HepG2 (cell line): ENCODE results near the gene PRSS22. TPM values are rescaled to one million over a fixed set of nuclear protein-coding genes. Genes with fewer than 3 reads are reported as not detected.

ENCODE experiments used
- CCAR2 ChIP-seq: fragments of 200-400 bp; formaldehyde crosslinking; optimal IDR thresholded peaks from 2 replicates; pipeline ENCODE3; 2018; ENCODE audit warnings: low read depth, mild to moderate bottlenecking, low read length, moderate library complexity
- CENPX ChIP-seq: sonication (generic); formaldehyde crosslinking; IDR thresholded peaks from 2 replicates; pipeline ENCODE4 v1.9.0; 2021; ENCODE audit warnings: mild to moderate bottlenecking, missing genetic modification reagents, moderate library complexity
- ELF3 ChIP-seq: IDR thresholded peaks from 2 replicates; pipeline ENCODE4 v1.6.1; 2016; ENCODE audit warnings: missing genetic modification reagents, missing compliant biosample characterization
- GPN1 ChIP-seq: sonication (generic); formaldehyde crosslinking; IDR thresholded peaks from 2 replicates; pipeline ENCODE4 v1.5.1; 2020; ENCODE audit warnings: missing genetic modification reagents, borderline replicate concordance
- HNRNPLL ChIP-seq: fragments of 200-400 bp; formaldehyde crosslinking; IDR thresholded peaks from 2 replicates; pipeline ENCODE4 v1.6.1; 2017; ENCODE audit warnings: mild to moderate bottlenecking, low read depth, low read length; ENCODE audit not compliant: poor library complexity, severe bottlenecking
- KMT2B ChIP-seq: IDR thresholded peaks from 2 replicates; pipeline ENCODE4 v1.6.1; 2016; ENCODE audit warnings: missing genetic modification reagents, missing compliant biosample characterization
- MIXL1 ChIP-seq: IDR thresholded peaks from 2 replicates; pipeline ENCODE4 v1.6.1; 2016
- MXI1 ChIP-seq: IDR thresholded peaks from 3 replicates; pipeline ENCODE4 v1.6.1; 2012; ENCODE audit warnings: low read depth, low read length, inconsistent platforms, borderline replicate concordance
- ONECUT2 ChIP-seq: sonication (generic); formaldehyde crosslinking; IDR thresholded peaks from 2 replicates; pipeline ENCODE4 v1.4.0; 2020; ENCODE audit warnings: missing genetic modification reagents
- SALL1 ChIP-seq: sonication (generic); formaldehyde crosslinking; IDR thresholded peaks from 2 replicates; pipeline ENCODE4 v1.8.0; 2022; ENCODE audit warnings: mild to moderate bottlenecking, missing genetic modification reagents
- SIX4 ChIP-seq: sonication (generic); formaldehyde crosslinking; IDR thresholded peaks from 2 replicates; pipeline ENCODE4 v1.4.0; 2020; ENCODE audit warnings: missing genetic modification reagents
- TSC22D2 ChIP-seq: sonication (generic); formaldehyde crosslinking; IDR thresholded peaks from 2 replicates; pipeline ENCODE4 v1.5.1; 2020; ENCODE audit warnings: missing genetic modification reagents, mild to moderate bottlenecking, borderline replicate concordance
- UBTF ChIP-seq: sonication (generic); formaldehyde crosslinking; IDR thresholded peaks from 2 replicates; pipeline ENCODE4 v1.4.0; 2020; ENCODE audit warnings: mild to moderate bottlenecking, missing genetic modification reagents
- ZNF276 ChIP-seq: sonication (generic); formaldehyde crosslinking; IDR thresholded peaks from 2 replicates; pipeline ENCODE4 v1.4.0; 2020; ENCODE audit warnings: mild to moderate bottlenecking, low read depth, missing genetic modification reagents
- ZNF296 ChIP-seq: sonication (generic); formaldehyde crosslinking; conservative IDR thresholded peaks from 2 replicates; pipeline ENCODE4 v1.5.0; 2020; ENCODE audit warnings: mild to moderate bottlenecking, missing genetic modification reagents
- ZNF382 ChIP-seq: sonication (generic); formaldehyde crosslinking; IDR thresholded peaks from 2 replicates; pipeline ENCODE4 v1.5.0; 2020; ENCODE audit warnings: missing genetic modification reagents, mild to moderate bottlenecking, borderline replicate concordance
- ZNF441 ChIP-seq: sonication (generic); formaldehyde crosslinking; IDR thresholded peaks from 2 replicates; pipeline ENCODE4 v1.7.0; 2021; ENCODE audit warnings: missing genetic modification reagents, borderline replicate concordance
- ZNF800 ChIP-seq: sonication (generic); formaldehyde crosslinking; IDR thresholded peaks from 2 replicates; pipeline ENCODE4 v1.4.0; 2020; ENCODE audit warnings: missing genetic modification reagents
- polyA plus RNA-seq, 8 experiments: library from polyadenylated mRNA; depleted of rRNA in 3 of 8; stranded (reverse) in 7 of 8; unstranded in 1 of 8; fragments of >200 nt; fragmentation: Illumina TruSeq in 4 of 8; extraction: Trizol in 4 of 8; gene quantifications; 2 replicates each; pipeline versions ENCODE4 v1.2.1 to v1.2.3, GENCODE V29; 2011 to 2016; ENCODE audit warnings: low read depth in 4 of 8, missing spikeins in 1 of 8, mixed read lengths in 1 of 8; ENCODE audit not compliant: insufficient read depth in 1 of 8
- total RNA-seq, 5 experiments: library from RNA; depleted of rRNA; stranded (reverse); fragments of >200 nt; fragmentation: Illumina TruSeq; extraction: Trizol; gene quantifications; 2 replicates each; pipeline ENCODE4 v1.2.3, GENCODE V29; 2016; ENCODE audit warnings: low read depth in 1 of 5
- TF ChIP-seq, protein P1 (sequence below): sonication (generic); formaldehyde crosslinking; IDR thresholded peaks from 2 replicates; pipeline ENCODE4 v1.9.0; 2022; ENCODE audit warnings: low read depth, missing genetic modification reagents
- TF ChIP-seq, protein P2 (sequence below): IDR thresholded peaks from 2 replicates; pipeline ENCODE4 v1.6.1; 2016; ENCODE audit warnings: low read depth, borderline replicate concordance

The PRSS22 gene
- total and polyA plus RNA-seq, 2 of the 13 experiments (the other 11 are each of a cell fraction or from before 2014, with no cell fraction given) = 0.24 to 0.32 TPM

GRCh38 chr16:2829501-2830354 lies 28.2 kb downstream of the PRSS22 start, which contains the start of gene ZG16B (continued):
- TF ChIP-seq, protein P1, sequence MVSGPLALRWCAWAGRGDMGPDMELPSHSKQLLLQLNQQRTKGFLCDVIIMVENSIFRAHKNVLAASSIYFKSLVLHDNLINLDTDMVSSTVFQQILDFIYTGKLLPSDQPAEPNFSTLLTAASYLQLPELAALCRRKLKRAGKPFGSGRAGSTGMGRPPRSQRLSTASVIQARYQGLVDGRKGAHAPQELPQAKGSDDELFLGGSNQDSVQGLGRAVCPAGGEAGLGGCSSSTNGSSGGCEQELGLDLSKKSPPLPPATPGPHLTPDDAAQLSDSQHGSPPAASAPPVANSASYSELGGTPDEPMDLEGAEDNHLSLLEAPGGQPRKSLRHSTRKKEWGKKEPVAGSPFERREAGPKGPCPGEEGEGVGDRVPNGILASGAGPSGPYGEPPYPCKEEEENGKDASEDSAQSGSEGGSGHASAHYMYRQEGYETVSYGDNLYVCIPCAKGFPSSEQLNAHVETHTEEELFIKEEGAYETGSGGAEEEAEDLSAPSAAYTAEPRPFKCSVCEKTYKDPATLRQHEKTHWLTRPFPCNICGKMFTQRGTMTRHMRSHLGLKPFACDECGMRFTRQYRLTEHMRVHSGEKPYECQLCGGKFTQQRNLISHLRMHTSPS (CRISPR knock-in tag) = peak; percentile 58; the same call in 1 of the 2 replicates
- TF ChIP-seq GPN1 (CRISPR knock-in tag) = no peak
- TF ChIP-seq MXI1 = no peak
- no peak for TF ChIP-seq UBTF (CRISPR knock-in tag)
- 0 out of 2 replicates have a peak, but pooled peaks have one; percentile 39 for TF ChIP-seq ZNF441 (CRISPR knock-in tag)
- TF ChIP-seq KMT2B = 0 out of 2 replicates have a peak, but pooled peaks have one; percentile 28
- no peak for TF ChIP-seq SIX4
- no peak for TF ChIP-seq ZNF296 (CRISPR knock-in tag)
- TF ChIP-seq ONECUT2 (CRISPR knock-in tag) = no peak
- 0 out of 2 replicates have a peak, but pooled peaks have one; percentile 47 for TF ChIP-seq ZNF800 (CRISPR knock-in tag)
- no peak for TF ChIP-seq ZNF276 (CRISPR knock-in tag)
- peak; percentile 30; the same call in 1 of the 2 replicates for TF ChIP-seq SALL1 (CRISPR knock-in tag)
- TF ChIP-seq CENPX (CRISPR knock-in tag) = no peak
- TF ChIP-seq, protein P2, sequence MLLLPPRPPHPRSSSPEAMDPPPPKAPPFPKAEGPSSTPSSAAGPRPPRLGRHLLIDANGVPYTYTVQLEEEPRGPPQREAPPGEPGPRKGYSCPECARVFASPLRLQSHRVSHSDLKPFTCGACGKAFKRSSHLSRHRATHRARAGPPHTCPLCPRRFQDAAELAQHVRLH (CRISPR knock-in tag) = peak; percentile 41; the same call in 1 of the 2 replicates
- TF ChIP-seq CCAR2 = no peak
- TF ChIP-seq ELF3 (CRISPR knock-in tag) = peak; percentile 83
- no peak for TF ChIP-seq TSC22D2 (CRISPR knock-in tag)
- peak; percentile 21 for TF ChIP-seq HNRNPLL
- TF ChIP-seq MIXL1 (CRISPR knock-in tag) = 0 out of 2 replicates have a peak, but pooled peaks have one; percentile 25
- no peak for TF ChIP-seq ZNF382 (CRISPR knock-in tag)
